ENCODE results near the gene RIPOR1.

- TF ChIP-seq EZH2phosphoT487 (conservative IDR thresholded peaks at IDR 0.05; ENCODE audit: low read length) (no peak), CTCF (IDR thresholded peaks at IDR 0.05; ENCODE audit: insufficient read depth, low read length, poor library complexity, severe bottlenecking) (no peak)
Measured at GRCh38 chr16:67525176-67525860, 3.3 kb upstream of the RIPOR1 start.

Measured in SU-DHL-6 (cell line).